Lower lobe of right lung (tissue), 2 donors: ENCODE measurements around the gene AKAP9. TPM values are rescaled to one million over a fixed set of nuclear protein-coding genes. Genes with fewer than 3 reads are reported as not detected.

ENCODE experiments used
- ATAC-seq, 2 donors: fragments of 200-7000 bp; cut with Tn5 transposase; one replicate each; pipeline ENCODE4 v1.9.1; 2020 to 2022; ENCODE audit warnings: mild to moderate bottlenecking in 2 of 2, moderate library complexity in 2 of 2
- DNase-seq: peaks from one replicate; pipeline ENCODE4 v3.0.0-alpha.2; 2020
- H3K27ac ChIP-seq: fragments of 200-600 bp; one replicate; pipeline ENCODE4 v1.8.0; 2022
- H3K27me3 ChIP-seq: fragments of 200-600 bp; one replicate; pipeline ENCODE4 v1.8.0; 2022; ENCODE audit warnings: low read depth
- H3K36me3 ChIP-seq: fragments of 200-600 bp; one replicate; pipeline ENCODE4 v1.8.0; 2022; ENCODE audit warnings: mild to moderate bottlenecking
- H3K4me1 ChIP-seq: fragments of 200-600 bp; one replicate; pipeline ENCODE4 v1.8.0; 2022
- H3K4me3 ChIP-seq: fragments of 200-600 bp; one replicate; pipeline ENCODE4 v1.8.0; 2022; ENCODE audit warnings: mild to moderate bottlenecking
- H3K9me3 ChIP-seq: fragments of 200-600 bp; one replicate; pipeline ENCODE4 v1.8.0; 2022
- intact Hi-C: fragments of 100-400 bp; cut with DNase I; formaldehyde crosslinking; loops from one replicate; pipeline ENCODE4 v1.11.0; 2022
- total RNA-seq: library from RNA; stranded (reverse); fragmentation: NEBNext Ultra II Directional; extraction: Animal tissue kit (Norgen Biotek cat#: 25700); gene quantifications from one replicate; pipeline ENCODE4 v1.2.1, GENCODE V29; 2021
- TF ChIP-seq, protein P1 (sequence below): fragments of 200-600 bp; IDR thresholded peaks from one replicate; pipeline ENCODE4 v1.8.0; 2022; ENCODE audit warnings: antibody characterized with exemption, mild to moderate bottlenecking
- donor health status: DM: no; HTN: yes; CAD: no; lungs with severe emphysema.

Gene AKAP9
- total RNA-seq, 1 donor from 2014 or later = 93.7 TPM

DNA sequence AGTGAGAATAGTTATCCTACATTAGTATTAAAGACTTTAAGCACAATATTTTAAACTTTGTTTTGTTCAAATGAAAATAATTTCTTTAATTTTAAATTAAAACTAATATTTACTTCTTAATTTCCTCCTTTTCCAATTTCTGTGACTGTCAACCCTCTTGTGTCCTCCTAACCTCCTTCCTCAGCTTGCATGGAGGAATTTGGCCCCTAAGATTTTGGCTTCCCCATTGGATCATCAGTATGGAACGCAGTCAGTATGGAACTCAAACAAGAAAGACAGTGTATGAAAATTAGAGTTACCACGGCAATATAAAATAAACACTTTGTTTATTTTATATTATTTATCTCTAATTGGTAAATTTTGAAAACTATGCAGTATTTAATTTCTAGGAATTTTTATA, 102.4 kb downstream of the AKAP9 start:
- Histone ChIP-seq H3K36me3 (peaks cover 80% of the 10 kb centered on the region), H3K4me1 (no peaks in the 10 kb centered on the region), H3K27ac (no peak overlapping the region), H3K4me3 (no peak overlapping the region), H3K27me3 (no peaks in the 10 kb centered on the region), H3K9me3 (no peaks in the 10 kb centered on the region)
- ATAC-seq (no peak), DNase-seq (no peak)
- TF ChIP-seq, protein P1, sequence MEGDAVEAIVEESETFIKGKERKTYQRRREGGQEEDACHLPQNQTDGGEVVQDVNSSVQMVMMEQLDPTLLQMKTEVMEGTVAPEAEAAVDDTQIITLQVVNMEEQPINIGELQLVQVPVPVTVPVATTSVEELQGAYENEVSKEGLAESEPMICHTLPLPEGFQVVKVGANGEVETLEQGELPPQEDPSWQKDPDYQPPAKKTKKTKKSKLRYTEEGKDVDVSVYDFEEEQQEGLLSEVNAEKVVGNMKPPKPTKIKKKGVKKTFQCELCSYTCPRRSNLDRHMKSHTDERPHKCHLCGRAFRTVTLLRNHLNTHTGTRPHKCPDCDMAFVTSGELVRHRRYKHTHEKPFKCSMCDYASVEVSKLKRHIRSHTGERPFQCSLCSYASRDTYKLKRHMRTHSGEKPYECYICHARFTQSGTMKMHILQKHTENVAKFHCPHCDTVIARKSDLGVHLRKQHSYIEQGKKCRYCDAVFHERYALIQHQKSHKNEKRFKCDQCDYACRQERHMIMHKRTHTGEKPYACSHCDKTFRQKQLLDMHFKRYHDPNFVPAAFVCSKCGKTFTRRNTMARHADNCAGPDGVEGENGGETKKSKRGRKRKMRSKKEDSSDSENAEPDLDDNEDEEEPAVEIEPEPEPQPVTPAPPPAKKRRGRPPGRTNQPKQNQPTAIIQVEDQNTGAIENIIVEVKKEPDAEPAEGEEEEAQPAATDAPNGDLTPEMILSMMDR = no peak
- intact Hi-C loops = no loop called here

DNA sequence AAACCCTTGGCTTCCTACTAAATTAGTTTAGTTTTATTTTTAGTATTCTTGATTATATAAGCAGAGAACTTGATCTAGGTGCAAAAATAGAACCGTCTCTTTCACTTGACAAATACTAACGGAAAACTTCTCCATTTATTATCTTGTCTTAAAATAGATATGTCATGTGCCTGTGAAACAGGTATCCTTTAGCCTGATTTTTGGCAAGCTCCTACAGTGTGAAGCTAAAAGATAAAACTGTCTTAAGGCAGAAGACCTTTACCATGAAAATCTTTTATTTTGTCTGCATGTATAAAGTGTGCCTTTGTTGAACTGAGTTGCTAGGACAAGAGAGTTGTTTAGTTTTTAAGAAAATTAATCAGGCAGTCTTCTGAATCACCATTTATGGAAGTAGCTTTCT, 103.0 kb downstream of the AKAP9 start:
- no peaks in the 10 kb centered on the region for H3K4me1 ChIP-seq
- H3K9me3 ChIP-seq = no peaks in the 10 kb centered on the region
- DNase-seq (no peak), ATAC-seq (no peak)
- H3K4me3 ChIP-seq = no peak overlapping the region
- no peaks in the 10 kb centered on the region for H3K27me3 ChIP-seq
- no peak overlapping the region for H3K27ac ChIP-seq
- TF ChIP-seq, protein P1 = no peak
- peaks cover 79% of the 10 kb centered on the region for H3K36me3 ChIP-seq
- intact Hi-C loops = no loop called here

DNA sequence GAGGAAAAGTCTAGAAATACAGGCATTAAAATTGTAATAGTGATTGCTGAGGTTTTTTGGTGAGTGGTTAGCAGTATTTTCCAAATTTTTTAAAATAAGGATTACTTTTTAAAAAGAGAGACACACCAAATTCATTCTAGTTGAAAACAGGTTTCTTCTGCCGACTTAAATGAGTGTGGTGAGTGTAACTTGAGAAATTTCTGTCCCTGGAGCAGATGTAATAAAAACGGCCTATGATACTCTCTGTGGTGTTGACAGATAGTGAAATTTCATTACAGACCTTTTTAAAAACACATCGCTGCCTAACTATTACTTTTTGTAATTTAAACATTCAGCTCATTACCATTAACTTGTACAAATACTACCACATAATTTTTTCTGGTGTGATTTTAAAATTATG, 103.5 kb downstream of the AKAP9 start:
- intact Hi-C loops = no loop called here
- TF ChIP-seq, protein P1 = no peak
- no peaks in the 10 kb centered on the region for H3K9me3 ChIP-seq
- no peak overlapping the region for H3K4me3 ChIP-seq
- peaks cover 79% of the 10 kb centered on the region for H3K36me3 ChIP-seq
- no peaks in the 10 kb centered on the region for H3K4me1 ChIP-seq
- H3K27me3 ChIP-seq = no peaks in the 10 kb centered on the region
- ATAC-seq (no peak), DNase-seq (no peak)
- no peak overlapping the region for H3K27ac ChIP-seq

DNA sequence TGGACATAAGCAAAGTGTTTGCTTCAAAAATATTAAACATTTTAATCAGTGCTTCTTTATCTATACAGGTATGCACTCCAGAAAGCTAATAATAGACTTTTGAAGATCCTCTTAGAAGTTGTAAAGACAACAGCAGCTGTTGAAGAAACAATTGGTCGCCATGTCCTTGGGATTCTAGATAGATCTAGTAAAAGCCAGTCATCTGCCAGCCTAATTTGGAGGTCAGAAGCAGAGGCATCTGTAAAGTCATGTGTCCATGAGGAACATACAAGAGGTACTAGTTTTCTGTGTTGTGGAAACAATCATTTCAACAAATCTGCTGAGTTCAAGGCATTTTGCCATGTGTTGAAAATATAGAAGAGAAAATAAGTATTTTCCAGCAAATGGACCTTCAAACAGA, 104.3 kb downstream of the AKAP9 start:
- H3K9me3 ChIP-seq = no peaks in the 10 kb centered on the region
- no peaks in the 10 kb centered on the region for H3K27me3 ChIP-seq
- H3K27ac ChIP-seq = no peak overlapping the region
- H3K36me3 ChIP-seq = peaks cover 79% of the 10 kb centered on the region
- ATAC-seq = no peak
- H3K4me1 ChIP-seq = no peaks in the 10 kb centered on the region
- H3K4me3 ChIP-seq = no peak overlapping the region
- intact Hi-C loops = no loop called here
- no peak for DNase-seq
- TF ChIP-seq, protein P1 = no peak

DNA sequence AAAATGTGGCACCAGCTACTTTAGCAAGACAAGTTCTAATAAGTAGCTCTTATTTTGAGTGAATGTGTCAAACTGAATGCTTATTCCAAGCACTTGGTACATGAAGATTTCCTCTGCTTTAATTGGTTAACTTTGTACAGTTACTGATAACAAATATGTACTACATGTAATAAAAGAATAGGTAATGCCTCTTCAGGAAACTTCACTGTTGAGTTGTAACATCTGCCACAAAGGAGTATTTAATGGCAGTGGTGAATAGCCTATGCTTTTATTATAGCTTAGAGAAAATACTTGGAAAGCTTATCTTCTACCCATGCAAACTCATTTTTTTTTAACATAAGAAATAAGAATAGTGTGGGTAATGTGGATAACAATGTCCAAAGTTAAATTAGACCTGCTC, 111.0 kb downstream of the AKAP9 start:
- Histone ChIP-seq H3K9me3 (no peaks in the 10 kb centered on the region), H3K27me3 (no peaks in the 10 kb centered on the region), H3K4me3 (no peak overlapping the region), H3K36me3 (peaks cover 57% of the 10 kb centered on the region), H3K4me1 (no peaks in the 10 kb centered on the region), H3K27ac (no peak overlapping the region)
- DNase-seq = no peak
- intact Hi-C loops = no loop called here
- TF ChIP-seq, protein P1 = no peak
- no peak for ATAC-seq

DNA sequence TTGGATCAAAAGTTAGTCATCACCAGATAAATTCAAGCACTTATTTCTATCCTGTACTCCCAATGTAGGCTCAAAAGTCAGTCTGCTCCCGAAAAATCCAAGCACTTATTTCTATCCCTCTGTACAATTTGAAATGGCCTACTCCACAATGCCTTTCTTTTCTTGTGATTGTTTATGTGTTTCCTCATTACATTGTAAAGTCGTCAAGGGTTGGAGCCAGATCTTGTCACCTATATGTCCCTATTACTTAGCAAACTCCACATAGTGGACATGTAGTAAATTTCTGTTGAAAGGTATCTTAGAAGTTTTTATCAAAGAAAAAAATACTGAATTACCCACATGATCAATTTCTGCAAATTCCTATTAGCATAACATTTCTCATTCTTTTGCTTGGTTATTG, 111.5 kb downstream of the AKAP9 start:
- ATAC-seq (no peak), DNase-seq (no peak)
- peaks cover 52% of the 10 kb centered on the region for H3K36me3 ChIP-seq
- peaks cover 3% of the 10 kb centered on the region for H3K4me1 ChIP-seq
- TF ChIP-seq, protein P1 = no peak
- no peaks in the 10 kb centered on the region for H3K9me3 ChIP-seq
- H3K27me3 ChIP-seq = no peaks in the 10 kb centered on the region
- intact Hi-C loops = no loop called here
- no peak overlapping the region for H3K4me3 ChIP-seq
- H3K27ac ChIP-seq = no peak overlapping the region
